HepG2 (cell line): ENCODE data around the gene DSTYK. TPM values are rescaled to one million over a fixed set of nuclear protein-coding genes. Genes with fewer than 3 reads are reported as not detected.

ENCODE experiments used
- DPF2 ChIP-seq: sonication (generic); formaldehyde crosslinking; IDR thresholded peaks from 2 replicates; pipeline ENCODE4 v1.4.0; 2020; ENCODE audit warnings: mild to moderate bottlenecking, low read depth, missing genetic modification reagents, borderline replicate concordance
- HDAC2 ChIP-seq: sonication (generic); formaldehyde crosslinking; IDR thresholded peaks from 2 replicates; pipeline ENCODE4 v1.4.0; 2020; ENCODE audit warnings: missing genetic modification reagents
- HNRNPH1 ChIP-seq: fragments of 200-400 bp; formaldehyde crosslinking; optimal IDR thresholded peaks from 2 replicates; pipeline ENCODE3; 2017; ENCODE audit warnings: mild to moderate bottlenecking, low read depth, low read length
- KLF9 ChIP-seq: IDR thresholded peaks from 2 replicates; pipeline ENCODE4 v1.6.1; 2016; ENCODE audit warnings: low read depth
- MAFG ChIP-seq: sonication (generic); formaldehyde crosslinking; IDR thresholded peaks from 2 replicates; pipeline ENCODE4 v1.5.1; 2020; ENCODE audit warnings: mild to moderate bottlenecking, missing genetic modification reagents
- MATR3 ChIP-seq: sonication (generic); formaldehyde crosslinking; IDR thresholded peaks from 2 replicates; pipeline ENCODE4 v1.4.0; 2020; ENCODE audit warnings: missing genetic modification reagents
- PCBP1 ChIP-seq: fragments of 200-400 bp; formaldehyde crosslinking; IDR thresholded peaks from 2 replicates; pipeline ENCODE4 v1.6.1; 2017; ENCODE audit warnings: mild to moderate bottlenecking, low read depth, low read length, borderline replicate concordance
- RXRB ChIP-seq: IDR thresholded peaks from 2 replicates; pipeline ENCODE4 v1.6.1; 2016; ENCODE audit warnings: borderline replicate concordance, missing genetic modification reagents, missing compliant biosample characterization
- SMAD9 ChIP-seq: sonication (generic); formaldehyde crosslinking; IDR thresholded peaks from 2 replicates; pipeline ENCODE4 v1.5.1; 2020; ENCODE audit warnings: mild to moderate bottlenecking, missing genetic modification reagents
- SMC3 ChIP-seq: IDR thresholded peaks from 2 replicates; pipeline ENCODE4 v1.6.1; 2011; ENCODE audit warnings: low read length, improper control_type of control experiment
- TARDBP ChIP-seq: sonication (generic); formaldehyde crosslinking; IDR thresholded peaks from 2 replicates; pipeline ENCODE4 v1.8.0; 2022; ENCODE audit warnings: mild to moderate bottlenecking, missing genetic modification reagents
- U2AF1 ChIP-seq: fragments of 200-400 bp; formaldehyde crosslinking; optimal IDR thresholded peaks from 2 replicates; pipeline ENCODE3; 2017; ENCODE audit warnings: mild to moderate bottlenecking, low read depth, low read length
- ZFP82 ChIP-seq: sonication (generic); formaldehyde crosslinking; IDR thresholded peaks from 2 replicates; pipeline ENCODE4 v1.5.1; 2020; ENCODE audit warnings: mild to moderate bottlenecking, missing genetic modification reagents, borderline replicate concordance
- ZFY ChIP-seq: sonication (generic); formaldehyde crosslinking; IDR thresholded peaks from 2 replicates; pipeline ENCODE4 v1.4.0; 2020; ENCODE audit warnings: missing genetic modification reagents
- ZNF326 ChIP-seq: sonication (generic); formaldehyde crosslinking; IDR thresholded peaks from 2 replicates; pipeline ENCODE4 v1.4.0; 2020; ENCODE audit warnings: missing genetic modification reagents, borderline replicate concordance
- ZNF350 ChIP-seq: sonication (generic); formaldehyde crosslinking; IDR thresholded peaks from 2 replicates; pipeline ENCODE4 v1.4.0; 2020; ENCODE audit warnings: mild to moderate bottlenecking, low read depth, missing genetic modification reagents, borderline replicate concordance
- ZNF484 ChIP-seq: sonication (generic); formaldehyde crosslinking; IDR thresholded peaks from 2 replicates; pipeline ENCODE4 v1.5.1; 2020; ENCODE audit warnings: mild to moderate bottlenecking, low read depth, missing genetic modification reagents, borderline replicate concordance
- ZNF563 ChIP-seq: sonication (generic); formaldehyde crosslinking; IDR thresholded peaks from 2 replicates; pipeline ENCODE4 v1.8.0; 2022; ENCODE audit warnings: mild to moderate bottlenecking, moderate library complexity, missing genetic modification reagents
- ZNF569 ChIP-seq: sonication (generic); formaldehyde crosslinking; IDR thresholded peaks from 2 replicates; pipeline ENCODE4 v1.5.0; 2020; ENCODE audit warnings: mild to moderate bottlenecking, missing genetic modification reagents, moderate library complexity, borderline replicate concordance
- ZNF816 ChIP-seq: sonication (generic); formaldehyde crosslinking; IDR thresholded peaks from 2 replicates; pipeline ENCODE4 v1.8.0; 2022; ENCODE audit warnings: missing genetic modification reagents, mild to moderate bottlenecking, borderline replicate concordance
- polyA plus RNA-seq, 8 experiments: library from polyadenylated mRNA; depleted of rRNA in 3 of 8; stranded (reverse) in 7 of 8; unstranded in 1 of 8; fragments of >200 nt; fragmentation: Illumina TruSeq in 4 of 8; extraction: Trizol in 4 of 8; gene quantifications; 2 replicates each; pipeline versions ENCODE4 v1.2.1 to v1.2.3, GENCODE V29; 2011 to 2016; ENCODE audit warnings: low read depth in 4 of 8, missing spikeins in 1 of 8, mixed read lengths in 1 of 8; ENCODE audit not compliant: insufficient read depth in 1 of 8
- total RNA-seq, 5 experiments: library from RNA; depleted of rRNA; stranded (reverse); fragments of >200 nt; fragmentation: Illumina TruSeq; extraction: Trizol; gene quantifications; 2 replicates each; pipeline ENCODE4 v1.2.3, GENCODE V29; 2016; ENCODE audit warnings: low read depth in 1 of 5
- TF ChIP-seq, protein P1 (sequence below): sonication (generic); formaldehyde crosslinking; IDR thresholded peaks from 2 replicates; pipeline ENCODE4 v1.4.0; 2020; ENCODE audit warnings: low read depth, mild to moderate bottlenecking, missing genetic modification reagents
- TF ChIP-seq, protein P2 (sequence below): sonication (generic); formaldehyde crosslinking; IDR thresholded peaks from 2 replicates; pipeline ENCODE4 v1.5.0; 2020; ENCODE audit warnings: mild to moderate bottlenecking, missing genetic modification reagents
- TF ChIP-seq, protein P3 (sequence below): sonication (generic); formaldehyde crosslinking; IDR thresholded peaks from 2 replicates; pipeline ENCODE4 v1.8.0; 2022; ENCODE audit warnings: missing genetic modification reagents, mild to moderate bottlenecking, borderline replicate concordance
- TF ChIP-seq, protein P4 (sequence below): sonication (generic); formaldehyde crosslinking; conservative IDR thresholded peaks from 2 replicates; pipeline ENCODE4 v1.8.0; 2022; ENCODE audit warnings: low read depth, missing genetic modification reagents

The DSTYK gene
- total and polyA plus RNA-seq, 2 of the 13 experiments (the other 11 are each of a cell fraction or from before 2014, with no cell fraction given) = 2.6 to 4.8 TPM

DNA sequence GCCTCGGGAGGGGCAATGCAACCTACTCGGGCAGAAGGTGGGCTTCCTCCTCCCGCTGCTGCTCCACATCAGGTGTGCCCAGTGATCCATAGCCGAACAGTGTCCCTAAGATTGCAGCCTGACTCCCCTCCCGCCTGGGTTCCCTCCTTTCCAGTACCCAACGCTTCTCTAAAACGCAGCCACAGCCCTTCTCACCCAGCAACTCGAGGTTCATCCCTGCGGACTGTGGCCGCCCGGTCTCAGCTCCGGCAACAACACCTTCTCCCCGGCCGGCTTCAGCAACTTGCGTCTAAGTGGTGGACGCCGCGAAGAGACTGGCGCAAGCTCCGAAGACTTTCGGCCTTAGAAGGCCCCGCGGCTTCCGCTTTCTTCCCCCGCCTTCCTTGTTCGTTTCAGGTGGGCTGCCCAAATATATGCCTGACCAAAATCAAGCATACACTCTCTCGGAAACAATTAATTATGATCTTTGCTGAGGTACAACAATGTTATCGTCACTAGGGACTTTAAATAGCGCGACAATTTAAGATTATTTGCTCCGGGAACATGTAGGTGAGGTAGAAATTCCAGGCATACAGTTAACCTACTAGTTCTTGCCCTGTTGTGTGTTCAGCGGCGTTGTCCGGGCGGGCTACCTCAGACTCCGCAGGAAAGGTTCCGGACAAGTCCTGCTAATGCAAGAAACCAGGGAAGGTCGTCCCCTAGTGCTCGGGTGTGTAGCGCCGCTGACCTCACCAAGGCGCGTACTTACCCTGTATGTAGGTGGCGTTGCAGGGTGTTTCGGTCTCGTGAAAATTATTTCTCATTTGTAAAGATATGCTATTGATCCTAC is 89.6 kb downstream of the DSTYK start, which contains the start of gene RBBP5 (continued):
- no peak for TF ChIP-seq MATR3
- no peak for TF ChIP-seq SMAD9
- TF ChIP-seq ZFP82 (CRISPR knock-in tag) = peak; percentile 91; the same call in 1 of the 2 replicates
- TF ChIP-seq, protein P1, sequence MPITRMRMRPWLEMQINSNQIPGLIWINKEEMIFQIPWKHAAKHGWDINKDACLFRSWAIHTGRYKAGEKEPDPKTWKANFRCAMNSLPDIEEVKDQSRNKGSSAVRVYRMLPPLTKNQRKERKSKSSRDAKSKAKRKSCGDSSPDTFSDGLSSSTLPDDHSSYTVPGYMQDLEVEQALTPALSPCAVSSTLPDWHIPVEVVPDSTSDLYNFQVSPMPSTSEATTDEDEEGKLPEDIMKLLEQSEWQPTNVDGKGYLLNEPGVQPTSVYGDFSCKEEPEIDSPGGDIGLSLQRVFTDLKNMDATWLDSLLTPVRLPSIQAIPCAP (CRISPR knock-in tag) = no peak
- TF ChIP-seq ZFY (CRISPR knock-in tag) = peak; percentile 57
- TF ChIP-seq, protein P2, sequence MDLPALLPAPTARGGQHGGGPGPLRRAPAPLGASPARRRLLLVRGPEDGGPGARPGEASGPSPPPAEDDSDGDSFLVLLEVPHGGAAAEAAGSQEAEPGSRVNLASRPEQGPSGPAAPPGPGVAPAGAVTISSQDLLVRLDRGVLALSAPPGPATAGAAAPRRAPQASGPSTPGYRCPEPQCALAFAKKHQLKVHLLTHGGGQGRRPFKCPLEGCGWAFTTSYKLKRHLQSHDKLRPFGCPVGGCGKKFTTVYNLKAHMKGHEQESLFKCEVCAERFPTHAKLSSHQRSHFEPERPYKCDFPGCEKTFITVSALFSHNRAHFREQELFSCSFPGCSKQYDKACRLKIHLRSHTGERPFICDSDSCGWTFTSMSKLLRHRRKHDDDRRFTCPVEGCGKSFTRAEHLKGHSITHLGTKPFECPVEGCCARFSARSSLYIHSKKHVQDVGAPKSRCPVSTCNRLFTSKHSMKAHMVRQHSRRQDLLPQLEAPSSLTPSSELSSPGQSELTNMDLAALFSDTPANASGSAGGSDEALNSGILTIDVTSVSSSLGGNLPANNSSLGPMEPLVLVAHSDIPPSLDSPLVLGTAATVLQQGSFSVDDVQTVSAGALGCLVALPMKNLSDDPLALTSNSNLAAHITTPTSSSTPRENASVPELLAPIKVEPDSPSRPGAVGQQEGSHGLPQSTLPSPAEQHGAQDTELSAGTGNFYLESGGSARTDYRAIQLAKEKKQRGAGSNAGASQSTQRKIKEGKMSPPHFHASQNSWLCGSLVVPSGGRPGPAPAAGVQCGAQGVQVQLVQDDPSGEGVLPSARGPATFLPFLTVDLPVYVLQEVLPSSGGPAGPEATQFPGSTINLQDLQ (CRISPR knock-in tag) = no peak
- TF ChIP-seq HDAC2 (CRISPR knock-in tag) = peak; percentile 90
- peak; percentile 97 for TF ChIP-seq ZNF350 (CRISPR knock-in tag)
- TF ChIP-seq, protein P3, sequence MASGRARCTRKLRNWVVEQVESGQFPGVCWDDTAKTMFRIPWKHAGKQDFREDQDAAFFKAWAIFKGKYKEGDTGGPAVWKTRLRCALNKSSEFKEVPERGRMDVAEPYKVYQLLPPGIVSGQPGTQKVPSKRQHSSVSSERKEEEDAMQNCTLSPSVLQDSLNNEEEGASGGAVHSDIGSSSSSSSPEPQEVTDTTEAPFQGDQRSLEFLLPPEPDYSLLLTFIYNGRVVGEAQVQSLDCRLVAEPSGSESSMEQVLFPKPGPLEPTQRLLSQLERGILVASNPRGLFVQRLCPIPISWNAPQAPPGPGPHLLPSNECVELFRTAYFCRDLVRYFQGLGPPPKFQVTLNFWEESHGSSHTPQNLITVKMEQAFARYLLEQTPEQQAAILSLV (CRISPR knock-in tag) = peak; percentile 33; the same call in 1 of the 2 replicates
- peak; percentile 47 for TF ChIP-seq SMC3
- no peak for TF ChIP-seq DPF2
- no peak for TF ChIP-seq ZNF816 (CRISPR knock-in tag)
- TF ChIP-seq KLF9 (CRISPR knock-in tag) = 0 out of 2 replicates have a peak, but pooled peaks have one; percentile 30
- TF ChIP-seq MAFG (CRISPR knock-in tag) = no peak
- no peak for TF ChIP-seq ZNF484
- no peak for TF ChIP-seq ZNF326 (CRISPR knock-in tag)
- peak; percentile 76 for TF ChIP-seq RXRB (CRISPR knock-in tag)
- TF ChIP-seq ZNF563 (CRISPR knock-in tag) = no peak; the same call in 1 of the 2 replicates
- TF ChIP-seq U2AF1 = peak; percentile 94
- no peak for TF ChIP-seq ZNF569
- TF ChIP-seq HNRNPH1 = no peak
- TF ChIP-seq PCBP1 = no peak
- TF ChIP-seq TARDBP (CRISPR knock-in tag) = peak; percentile 88
- TF ChIP-seq, protein P4, sequence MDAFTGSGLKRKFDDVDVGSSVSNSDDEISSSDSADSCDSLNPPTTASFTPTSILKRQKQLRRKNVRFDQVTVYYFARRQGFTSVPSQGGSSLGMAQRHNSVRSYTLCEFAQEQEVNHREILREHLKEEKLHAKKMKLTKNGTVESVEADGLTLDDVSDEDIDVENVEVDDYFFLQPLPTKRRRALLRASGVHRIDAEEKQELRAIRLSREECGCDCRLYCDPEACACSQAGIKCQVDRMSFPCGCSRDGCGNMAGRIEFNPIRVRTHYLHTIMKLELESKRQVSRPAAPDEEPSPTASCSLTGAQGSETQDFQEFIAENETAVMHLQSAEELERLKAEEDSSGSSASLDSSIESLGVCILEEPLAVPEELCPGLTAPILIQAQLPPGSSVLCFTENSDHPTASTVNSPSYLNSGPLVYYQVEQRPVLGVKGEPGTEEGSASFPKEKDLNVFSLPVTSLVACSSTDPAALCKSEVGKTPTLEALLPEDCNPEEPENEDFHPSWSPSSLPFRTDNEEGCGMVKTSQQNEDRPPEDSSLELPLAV (CRISPR knock-in tag) = no peak
